HG03575 (cell line): ENCODE measurements around the gene TKFC.

Experiments
- ATAC-seq: cut with Tn5 transposase; IDR thresholded peaks from one replicate; pipeline ENCODE4 v1.9.1; 2021; ENCODE audit not compliant: unreplicated experiment, insufficient number of reproducible peaks, low FRiP score; ENCODE audit errors: extremely low read depth

TKFC gene

GRCh38 chr11:61392981-61393595, 60.1 kb downstream of the TKFC start:
- ATAC-seq = no peak
